ENCODE measurements around the gene TMPRSS9. TPM values are rescaled to one million over a fixed set of nuclear protein-coding genes. Genes with fewer than 3 reads are reported as not detected.
A peak's percentile ranks its signal among the peaks of the same experiment; 100 is the strongest.

The TMPRSS9 gene
- total RNA-seq, 1 experiment from 2014 or later = not detected

GRCh38 chr19:2423915-2424685, 64.0 kb downstream of the TMPRSS9 start:
- H3K4me1 ChIP-seq (ENCODE audit: low read length) = peaks cover 14% of the 10 kb centered on the region
- H3K36me3 ChIP-seq (ENCODE audit: insufficient read depth, low read length) = no peaks in the 10 kb centered on the region
- no peak overlapping the region for H3K27ac ChIP-seq (ENCODE audit: low read length)
- DNase-seq = no peak
- no peak overlapping the region for H2AFZ ChIP-seq (ENCODE audit: low read length)
- H3K27me3 ChIP-seq (ENCODE audit: low read length) = no peaks in the 10 kb centered on the region
- H4K20me1 ChIP-seq (ENCODE audit: insufficient read depth, low read depth, low read length) = peaks cover 22% of the 10 kb centered on the region
- no peak overlapping the region for H3K4me3 ChIP-seq (ENCODE audit: low read length)
- no peaks in the 10 kb centered on the region for H3K9me2 ChIP-seq (replicated peaks; ENCODE audit: insufficient read depth, low read length)
- H3K9ac ChIP-seq (ENCODE audit: low read length) = no peak overlapping the region
- H3K79me2 ChIP-seq (ENCODE audit: low read length) = peaks cover 21% of the 10 kb centered on the region
- no peaks in the 10 kb centered on the region for H3K9me3 ChIP-seq (ENCODE audit: low read length)
- H3K4me2 ChIP-seq (ENCODE audit: low read depth, low read length, poor library complexity, severe bottlenecking) = no peak overlapping the region

- no peak overlapping the region for H3K9ac ChIP-seq (ENCODE audit: low read length)
- H3K9me3 ChIP-seq (ENCODE audit: low read length) = no peaks in the 10 kb centered on the region
- peaks cover 22% of the 10 kb centered on the region for H4K20me1 ChIP-seq (ENCODE audit: insufficient read depth, low read depth, low read length)
- no peaks in the 10 kb centered on the region for H3K27me3 ChIP-seq (ENCODE audit: low read length)
- H3K4me1 ChIP-seq (ENCODE audit: low read length) = peaks cover 14% of the 10 kb centered on the region
- H3K4me2 ChIP-seq (ENCODE audit: low read depth, low read length, poor library complexity, severe bottlenecking) = no peak overlapping the region
- no peaks in the 10 kb centered on the region for H3K36me3 ChIP-seq (ENCODE audit: insufficient read depth, low read length)
- no peak overlapping the region for H2AFZ ChIP-seq (ENCODE audit: low read length)
- no peaks in the 10 kb centered on the region for H3K9me2 ChIP-seq (replicated peaks; ENCODE audit: insufficient read depth, low read length)
- no peak for DNase-seq
- H3K4me3 ChIP-seq (ENCODE audit: low read length) = no peak overlapping the region
- H3K27ac ChIP-seq (ENCODE audit: low read length) = no peak overlapping the region
- peaks cover 21% of the 10 kb centered on the region for H3K79me2 ChIP-seq (ENCODE audit: low read length)
Measured at GRCh38 chr19:2424686-2425621, 64.9 kb downstream of the TMPRSS9 start.

GRCh38 chr19:2425622-2426581, 65.8 kb downstream of the TMPRSS9 start:
- no peak overlapping the region for H3K27ac ChIP-seq (ENCODE audit: low read length)
- H3K9ac ChIP-seq (ENCODE audit: low read length) = peak overlapping the region; percentile 99
- peaks cover 14% of the 10 kb centered on the region for H3K4me1 ChIP-seq (ENCODE audit: low read length)
- H3K27me3 ChIP-seq (ENCODE audit: low read length) = no peaks in the 10 kb centered on the region
- no peak for DNase-seq
- H3K9me2 ChIP-seq (replicated peaks; ENCODE audit: insufficient read depth, low read length) = no peaks in the 10 kb centered on the region
- peaks cover 22% of the 10 kb centered on the region for H4K20me1 ChIP-seq (ENCODE audit: insufficient read depth, low read depth, low read length)
- H3K79me2 ChIP-seq (ENCODE audit: low read length) = peaks cover 21% of the 10 kb centered on the region
- peak overlapping the region; percentile 86 for H3K4me3 ChIP-seq (ENCODE audit: low read length)
- H2AFZ ChIP-seq (ENCODE audit: low read length) = no peak overlapping the region
- peak overlapping the region; percentile 97 for H3K4me2 ChIP-seq (ENCODE audit: low read depth, low read length, poor library complexity, severe bottlenecking)
- H3K9me3 ChIP-seq (ENCODE audit: low read length) = no peaks in the 10 kb centered on the region
- no peaks in the 10 kb centered on the region for H3K36me3 ChIP-seq (ENCODE audit: insufficient read depth, low read length)

GRCh38 chr19:2426611-2427428, 66.8 kb downstream of the TMPRSS9 start:
- Histone ChIP-seq H3K27me3 (ENCODE audit: low read length) (no peaks in the 10 kb centered on the region), H3K27ac (ENCODE audit: low read length) (peak overlapping the region; percentile 86), H3K36me3 (ENCODE audit: insufficient read depth, low read length) (no peaks in the 10 kb centered on the region), H2AFZ (ENCODE audit: low read length) (no peak overlapping the region), H4K20me1 (ENCODE audit: insufficient read depth, low read depth, low read length) (peaks cover 22% of the 10 kb centered on the region), H3K4me2 (ENCODE audit: low read depth, low read length, poor library complexity, severe bottlenecking) (peak overlapping the region; percentile 97), H3K4me3 (ENCODE audit: low read length) (peak overlapping the region; percentile 86), H3K9me2 (replicated peaks; ENCODE audit: insufficient read depth, low read length) (no peaks in the 10 kb centered on the region), H3K4me1 (ENCODE audit: low read length) (peaks cover 14% of the 10 kb centered on the region), H3K9me3 (ENCODE audit: low read length) (no peaks in the 10 kb centered on the region), H3K9ac (ENCODE audit: low read length) (peak overlapping the region; percentile 99), H3K79me2 (ENCODE audit: low read length) (peaks cover 21% of the 10 kb centered on the region)
- DNase-seq = peak; percentile 86

- H3K36me3 ChIP-seq (ENCODE audit: insufficient read depth, low read length) = no peaks in the 10 kb centered on the region
- H3K79me2 ChIP-seq (ENCODE audit: low read length) = peaks cover 21% of the 10 kb centered on the region
- no peaks in the 10 kb centered on the region for H3K9me3 ChIP-seq (ENCODE audit: low read length)
- H2AFZ ChIP-seq (ENCODE audit: low read length) = peak within 1 kb of the TSS; percentile 83; the same call in 1 of the 2 replicates
- peaks cover 22% of the 10 kb centered on the region for H4K20me1 ChIP-seq (ENCODE audit: insufficient read depth, low read depth, low read length)
- H3K4me1 ChIP-seq (ENCODE audit: low read length) = peaks cover 14% of the 10 kb centered on the region
- H3K9me2 ChIP-seq (replicated peaks; ENCODE audit: insufficient read depth, low read length) = no peaks in the 10 kb centered on the region
- H3K27ac ChIP-seq (ENCODE audit: low read length) = peak within 1 kb of the TSS; percentile 86
- peak within 1 kb of the TSS; percentile 86 for H3K4me3 ChIP-seq (ENCODE audit: low read length)
- peak within 1 kb of the TSS; percentile 99 for H3K9ac ChIP-seq (ENCODE audit: low read length)
- no peaks in the 10 kb centered on the region for H3K27me3 ChIP-seq (ENCODE audit: low read length)
- peak within 1 kb of the TSS; percentile 97 for H3K4me2 ChIP-seq (ENCODE audit: low read depth, low read length, poor library complexity, severe bottlenecking)
- DNase-seq = peak; percentile 98
Measured at GRCh38 chr19:2427429-2428320, 67.6 kb downstream of the TMPRSS9 start, which contains the start of gene TIMM13. Gene TIMM13 (minus strand): TSS chr19:2427586. CDS start chr19:2427533, 53 bp downstream.

GRCh38 chr19:2428321-2428690, 68.2 kb downstream of the TMPRSS9 start:
- H3K27ac ChIP-seq (ENCODE audit: low read length) = no peak overlapping the region
- H3K4me3 ChIP-seq (ENCODE audit: low read length) = no peak overlapping the region

More at GRCh38 chr19:2428321-2428690, 68.2 kb downstream of the TMPRSS9 start:
- H3K27me3 ChIP-seq (ENCODE audit: low read length) = no peaks in the 10 kb centered on the region
- H3K4me2 ChIP-seq (ENCODE audit: low read depth, low read length, poor library complexity, severe bottlenecking) = peak overlapping the region; percentile 97
- H3K9me3 ChIP-seq (ENCODE audit: low read length) = no peaks in the 10 kb centered on the region
- H2AFZ ChIP-seq (ENCODE audit: low read length) = no peak overlapping the region
- peaks cover 22% of the 10 kb centered on the region for H4K20me1 ChIP-seq (ENCODE audit: insufficient read depth, low read depth, low read length)
- DNase-seq = no peak
- H3K79me2 ChIP-seq (ENCODE audit: low read length) = peaks cover 21% of the 10 kb centered on the region
- no peaks in the 10 kb centered on the region for H3K36me3 ChIP-seq (ENCODE audit: insufficient read depth, low read length)
- H3K9ac ChIP-seq (ENCODE audit: low read length) = no peak overlapping the region
- H3K4me1 ChIP-seq (ENCODE audit: low read length) = peaks cover 14% of the 10 kb centered on the region
- H3K9me2 ChIP-seq (replicated peaks; ENCODE audit: insufficient read depth, low read length) = no peaks in the 10 kb centered on the region

Data from Karpas-422 (cell line).